Raji (cell line): ENCODE data around the gene ERC2.

Source experiments
- POLR2A ChIP-seq: IDR thresholded peaks from 2 replicates; pipeline ENCODE4 v1.6.1; 2011; ENCODE audit warnings: low read depth, low read length, control low read depth; ENCODE audit not compliant: insufficient read depth

The ERC2 gene

GRCh38 chr3:55549177-55549576 is 919.1 kb downstream of the ERC2 start:
- TF ChIP-seq POLR2A: no peak

- TF ChIP-seq POLR2A: no peak
Observed at GRCh38 chr3:55546866-55547669, 921.2 kb downstream of the ERC2 start.

- TF ChIP-seq POLR2A: no peak
Observed at GRCh38 chr3:55545995-55546394, 922.3 kb downstream of the ERC2 start.

- TF ChIP-seq POLR2A: no peak
Observed at GRCh38 chr3:55544219-55544618, 924.0 kb downstream of the ERC2 start.

- TF ChIP-seq POLR2A: no peak
Observed at GRCh38 chr3:55543181-55543614, 925.1 kb downstream of the ERC2 start.

GRCh38 chr3:55541456-55541855 is 926.8 kb downstream of the ERC2 start:
- TF ChIP-seq POLR2A: no peak

- TF ChIP-seq POLR2A: no peak
Observed at GRCh38 chr3:55541016-55541415, 927.3 kb downstream of the ERC2 start.

- TF ChIP-seq POLR2A: no peak
Observed at GRCh38 chr3:55540579-55540978, 927.7 kb downstream of the ERC2 start.

- no peak for TF ChIP-seq POLR2A
Observed at GRCh38 chr3:55538158-55538557, 930.1 kb downstream of the ERC2 start.

- TF ChIP-seq POLR2A: no peak
Observed at GRCh38 chr3:55537563-55537962, 930.7 kb downstream of the ERC2 start.

GRCh38 chr3:55537129-55537528 is 931.1 kb downstream of the ERC2 start:
- no peak for TF ChIP-seq POLR2A

- TF ChIP-seq POLR2A: no peak
Observed at GRCh38 chr3:55534876-55535275, 933.4 kb downstream of the ERC2 start.

- TF ChIP-seq POLR2A: no peak
Observed at GRCh38 chr3:55532806-55533205, 935.5 kb downstream of the ERC2 start.

GRCh38 chr3:55531321-55531720 is 936.9 kb downstream of the ERC2 start:
- no peak for TF ChIP-seq POLR2A

- TF ChIP-seq POLR2A: no peak
Observed at GRCh38 chr3:55527361-55527760, 940.9 kb downstream of the ERC2 start.

GRCh38 chr3:55526332-55527030 is 941.8 kb downstream of the ERC2 start:
- TF ChIP-seq POLR2A: no peak
